ENCODE measurements around the gene TASL. TPM values are rescaled to one million over a fixed set of nuclear protein-coding genes. Genes with fewer than 3 reads are reported as not detected.

TASL gene
- total and polyA plus RNA-seq, 2 experiments from 2014 or later: 0.30 TPM; not detected in 1

DNA sequence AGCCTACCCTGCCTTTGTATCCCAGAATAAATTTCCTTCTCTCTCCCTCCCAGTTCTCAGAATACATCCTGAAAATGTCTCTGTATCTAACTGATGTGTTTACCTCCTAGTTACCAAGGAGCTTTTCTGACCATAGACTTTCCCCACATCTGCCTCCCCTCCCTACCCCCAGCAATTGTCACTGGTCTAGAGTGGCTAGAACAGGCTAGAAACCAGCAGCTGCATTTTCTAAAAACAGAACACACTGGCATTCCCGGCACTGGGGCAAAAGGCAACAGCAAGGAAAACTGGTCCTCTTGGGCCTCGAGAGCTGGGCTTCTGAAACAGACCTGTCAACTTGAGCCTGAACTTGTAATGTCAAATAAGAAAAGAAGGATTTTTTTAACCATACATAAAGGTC, 16.4 kb downstream of the TASL start:
- Histone ChIP-seq H3K4me1 (ENCODE audit: insufficient read depth) (no peaks in the 10 kb centered on the region), H3K9me3 (ENCODE audit: low read depth) (no peaks in the 10 kb centered on the region), H3K4me2 (no peak overlapping the region), H3K9me2 (replicated peaks; ENCODE audit: insufficient read depth) (no peaks in the 10 kb centered on the region), H3K27ac (no peak overlapping the region), H3K36me3 (replicated peaks; ENCODE audit: insufficient read depth, low read depth) (no peaks in the 10 kb centered on the region), H3K4me3 (no peak overlapping the region), H3K79me2 (no peaks in the 10 kb centered on the region), H4K20me1 (ENCODE audit: insufficient read depth, poor library complexity, severe bottlenecking) (no peaks in the 10 kb centered on the region), H3K27me3 (no peaks in the 10 kb centered on the region), H2AFZ (no peak overlapping the region)
- DNase-seq (ENCODE audit: low spot score): no peak
- WGBS (ENCODE audit: low lambda C conversion rate, missing lambda C conversion rate): 83% methylated on average over 2 of the region's 2 CpGs
- TF ChIP-seq EZH2 (IDR thresholded peaks at IDR 0.05; ENCODE audit: borderline replicate concordance) (no peak), EZH2phosphoT487 (IDR thresholded peaks at IDR 0.05; ENCODE audit: low read depth, severe bottlenecking, unreplicated experiment) (no peak)
- TF ChIP-seq, protein P1, sequence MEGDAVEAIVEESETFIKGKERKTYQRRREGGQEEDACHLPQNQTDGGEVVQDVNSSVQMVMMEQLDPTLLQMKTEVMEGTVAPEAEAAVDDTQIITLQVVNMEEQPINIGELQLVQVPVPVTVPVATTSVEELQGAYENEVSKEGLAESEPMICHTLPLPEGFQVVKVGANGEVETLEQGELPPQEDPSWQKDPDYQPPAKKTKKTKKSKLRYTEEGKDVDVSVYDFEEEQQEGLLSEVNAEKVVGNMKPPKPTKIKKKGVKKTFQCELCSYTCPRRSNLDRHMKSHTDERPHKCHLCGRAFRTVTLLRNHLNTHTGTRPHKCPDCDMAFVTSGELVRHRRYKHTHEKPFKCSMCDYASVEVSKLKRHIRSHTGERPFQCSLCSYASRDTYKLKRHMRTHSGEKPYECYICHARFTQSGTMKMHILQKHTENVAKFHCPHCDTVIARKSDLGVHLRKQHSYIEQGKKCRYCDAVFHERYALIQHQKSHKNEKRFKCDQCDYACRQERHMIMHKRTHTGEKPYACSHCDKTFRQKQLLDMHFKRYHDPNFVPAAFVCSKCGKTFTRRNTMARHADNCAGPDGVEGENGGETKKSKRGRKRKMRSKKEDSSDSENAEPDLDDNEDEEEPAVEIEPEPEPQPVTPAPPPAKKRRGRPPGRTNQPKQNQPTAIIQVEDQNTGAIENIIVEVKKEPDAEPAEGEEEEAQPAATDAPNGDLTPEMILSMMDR (IDR thresholded peaks at IDR 0.05; ENCODE audit: poor library complexity): no peak

GRCh38 chrX:30538271-30538670, 39.3 kb downstream of the TASL start:
- H3K4me1 ChIP-seq (ENCODE audit: insufficient read depth): no peaks in the 10 kb centered on the region
- H4K20me1 ChIP-seq (ENCODE audit: insufficient read depth, poor library complexity, severe bottlenecking): no peaks in the 10 kb centered on the region
- H3K4me3 ChIP-seq: no peak overlapping the region
- DNase-seq (ENCODE audit: low spot score): no peak
- H3K9me3 ChIP-seq (ENCODE audit: low read depth): no peaks in the 10 kb centered on the region
- no peaks in the 10 kb centered on the region for H3K79me2 ChIP-seq
- H3K4me2 ChIP-seq: no peak overlapping the region
- H3K9me2 ChIP-seq (replicated peaks; ENCODE audit: insufficient read depth): no peaks in the 10 kb centered on the region
- TF ChIP-seq EZH2phosphoT487 (IDR thresholded peaks at IDR 0.05; ENCODE audit: low read depth, severe bottlenecking, unreplicated experiment) (no peak), EZH2 (IDR thresholded peaks at IDR 0.05; ENCODE audit: borderline replicate concordance) (no peak)
- TF ChIP-seq, protein P1 (IDR thresholded peaks at IDR 0.05; ENCODE audit: poor library complexity): no peak
- H3K27me3 ChIP-seq: no peaks in the 10 kb centered on the region
- H3K36me3 ChIP-seq (replicated peaks; ENCODE audit: insufficient read depth, low read depth): no peaks in the 10 kb centered on the region
- H2AFZ ChIP-seq: no peak overlapping the region
- H3K27ac ChIP-seq: no peak overlapping the region
- WGBS (ENCODE audit: low lambda C conversion rate, missing lambda C conversion rate): 84% methylated on average over 2 of the region's 2 CpGs

- WGBS (ENCODE audit: low lambda C conversion rate, missing lambda C conversion rate): 76% methylated on average over 1 of the region's 1 CpG
- no peaks in the 10 kb centered on the region for H3K36me3 ChIP-seq (replicated peaks; ENCODE audit: insufficient read depth, low read depth)
- no peaks in the 10 kb centered on the region for H4K20me1 ChIP-seq (ENCODE audit: insufficient read depth, poor library complexity, severe bottlenecking)
- no peaks in the 10 kb centered on the region for H3K9me3 ChIP-seq (ENCODE audit: low read depth)
- no peak overlapping the region for H3K27ac ChIP-seq
- no peak for TF ChIP-seq EZH2 (IDR thresholded peaks at IDR 0.05; ENCODE audit: borderline replicate concordance)
- TF ChIP-seq, protein P1 (IDR thresholded peaks at IDR 0.05; ENCODE audit: poor library complexity): no peak
- TF ChIP-seq EZH2phosphoT487 (IDR thresholded peaks at IDR 0.05; ENCODE audit: low read depth, severe bottlenecking, unreplicated experiment): no peak
- H3K27me3 ChIP-seq: no peaks in the 10 kb centered on the region
- no peak for DNase-seq (ENCODE audit: low spot score)
- H3K4me3 ChIP-seq: no peak overlapping the region
- H2AFZ ChIP-seq: no peak overlapping the region
- no peaks in the 10 kb centered on the region for H3K9me2 ChIP-seq (replicated peaks; ENCODE audit: insufficient read depth)
- no peaks in the 10 kb centered on the region for H3K79me2 ChIP-seq
- no peak overlapping the region for H3K4me2 ChIP-seq
- H3K4me1 ChIP-seq (ENCODE audit: insufficient read depth): no peaks in the 10 kb centered on the region
Measured at GRCh38 chrX:30533835-30534234, 43.7 kb downstream of the TASL start.

DNA sequence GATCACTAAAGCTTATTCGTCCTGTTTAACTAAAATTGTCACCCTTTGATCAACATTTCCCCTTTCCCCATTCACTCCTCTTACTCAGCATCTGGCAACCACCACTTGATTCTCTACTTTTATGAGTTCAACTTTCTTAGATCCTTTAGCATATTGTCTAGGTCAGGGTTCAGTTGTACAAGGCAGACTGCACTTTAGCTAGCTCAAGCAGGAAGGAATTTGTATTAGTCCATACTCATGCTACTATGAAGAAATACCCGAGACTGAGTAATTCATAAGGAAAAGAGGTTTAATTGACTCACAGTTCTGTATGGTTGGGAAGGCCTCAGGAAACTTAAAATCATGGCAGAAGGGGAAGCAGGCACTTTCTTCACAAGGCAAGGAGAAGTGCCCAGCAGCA, 44.3 kb downstream of the TASL start:
- H2AFZ ChIP-seq: no peak overlapping the region
- H3K36me3 ChIP-seq (replicated peaks; ENCODE audit: insufficient read depth, low read depth): no peaks in the 10 kb centered on the region
- H4K20me1 ChIP-seq (ENCODE audit: insufficient read depth, poor library complexity, severe bottlenecking): no peaks in the 10 kb centered on the region
- no peaks in the 10 kb centered on the region for H3K4me1 ChIP-seq (ENCODE audit: insufficient read depth)
- H3K27me3 ChIP-seq: no peaks in the 10 kb centered on the region
- TF ChIP-seq, protein P1 (IDR thresholded peaks at IDR 0.05; ENCODE audit: poor library complexity): no peak
- TF ChIP-seq EZH2phosphoT487 (IDR thresholded peaks at IDR 0.05; ENCODE audit: low read depth, severe bottlenecking, unreplicated experiment) (no peak), EZH2 (IDR thresholded peaks at IDR 0.05; ENCODE audit: borderline replicate concordance) (no peak)
- H3K4me2 ChIP-seq: no peak overlapping the region
- H3K9me3 ChIP-seq (ENCODE audit: low read depth): no peaks in the 10 kb centered on the region
- WGBS (ENCODE audit: low lambda C conversion rate, missing lambda C conversion rate): 47% methylated on average over 2 of the region's 2 CpGs
- no peak for DNase-seq (ENCODE audit: low spot score)
- no peak overlapping the region for H3K27ac ChIP-seq
- H3K9me2 ChIP-seq (replicated peaks; ENCODE audit: insufficient read depth): no peaks in the 10 kb centered on the region
- H3K4me3 ChIP-seq: no peak overlapping the region
- H3K79me2 ChIP-seq: no peaks in the 10 kb centered on the region
